DOHH2 (cell line): Measurements from ENCODE around the gene VTA1.
"Not testable (repeated sequence)": the region's sequence is repeated elsewhere in the genome, so short reads cannot be mapped to it uniquely, and the experiment has no call there.

Experiments used
- H3F3A ChIP-seq: fragments of 200-600 bp; sonication (generic), shearing (Covaris generic); 2 replicates; pipeline ENCODE4 v1.6.0; 2016; ENCODE audit warnings: antibody characterized with exemption, mild to moderate bottlenecking; ENCODE audit not compliant: control insufficient read depth, insufficient read depth
- H3K27ac ChIP-seq: fragments of 200-600 bp; sonication (generic); 2 replicates; pipeline ENCODE4 v1.5.1; 2014; ENCODE audit warnings: low read depth, mild to moderate bottlenecking, low read length, moderate library complexity
- H3K27me3 ChIP-seq: fragments of 200-600 bp; sonication (generic); 2 replicates; pipeline ENCODE4 v1.6.1; 2014; ENCODE audit warnings: mild to moderate bottlenecking, low read length, mixed read lengths; ENCODE audit not compliant: control insufficient read depth
- H3K36me3 ChIP-seq: fragments of 200-600 bp; sonication (generic); 2 replicates; pipeline ENCODE4 v1.6.1; 2014; ENCODE audit warnings: mild to moderate bottlenecking, low read length, moderate library complexity, mixed read lengths; ENCODE audit not compliant: control insufficient read depth
- H3K4me1 ChIP-seq: fragments of 200-600 bp; sonication (generic); 2 replicates; pipeline ENCODE4 v1.6.1; 2014; ENCODE audit warnings: mild to moderate bottlenecking, low read length, mixed read lengths; ENCODE audit not compliant: control insufficient read depth
- H3K4me2 ChIP-seq: fragments of 200-600 bp; sonication (generic); 2 replicates; pipeline ENCODE4 v1.6.0; 2014; ENCODE audit warnings: mild to moderate bottlenecking, low read length, moderate library complexity
- H3K4me3 ChIP-seq: fragments of 200-600 bp; sonication (generic); 2 replicates; pipeline ENCODE4 v1.5.1; 2014; ENCODE audit warnings: mild to moderate bottlenecking, low read length, mixed read lengths
- H3K79me2 ChIP-seq: fragments of 200-600 bp; sonication (generic); 2 replicates; pipeline ENCODE4 v1.6.1; 2014; ENCODE audit warnings: mild to moderate bottlenecking, low read length, mixed read lengths; ENCODE audit not compliant: control insufficient read depth
- H3K9me2 ChIP-seq: fragments of 200-600 bp; sonication (generic); replicated peaks from 2 replicates; pipeline ENCODE4 v1.6.1; 2014; ENCODE audit warnings: mild to moderate bottlenecking, low read length, mixed read lengths; ENCODE audit not compliant: control insufficient read depth
- H3K9me3 ChIP-seq: fragments of 200-600 bp; sonication (generic); 2 replicates; pipeline ENCODE4 v1.6.1; 2014; ENCODE audit warnings: antibody characterized with exemption, low read length, mixed read lengths; ENCODE audit not compliant: control insufficient read depth, insufficient read depth
- H4K20me1 ChIP-seq: fragments of 200-600 bp; sonication (generic); 2 replicates; pipeline ENCODE4 v1.6.0; 2014; ENCODE audit warnings: low read depth, mild to moderate bottlenecking, antibody characterized with exemption, low read length, moderate library complexity; ENCODE audit not compliant: control insufficient read depth, insufficient read depth
- EZH2phosphoT487 ChIP-seq: fragments of 200-600 bp; sonication (generic); IDR thresholded peaks from 2 replicates; pipeline ENCODE4 v1.6.1; 2017; ENCODE audit warnings: borderline replicate concordance, mild to moderate bottlenecking, antibody characterized with exemption, low read length, moderate library complexity, mixed read lengths
- TF ChIP-seq, protein P1 (sequence below): fragments of 200-600 bp; sonication (generic); IDR thresholded peaks from one replicate; pipeline ENCODE4 v1.5.1; 2014; ENCODE audit warnings: antibody characterized with exemption, mild to moderate bottlenecking, low read depth, low read length; ENCODE audit not compliant: poor library complexity, severe bottlenecking

The VTA1 gene

DNA sequence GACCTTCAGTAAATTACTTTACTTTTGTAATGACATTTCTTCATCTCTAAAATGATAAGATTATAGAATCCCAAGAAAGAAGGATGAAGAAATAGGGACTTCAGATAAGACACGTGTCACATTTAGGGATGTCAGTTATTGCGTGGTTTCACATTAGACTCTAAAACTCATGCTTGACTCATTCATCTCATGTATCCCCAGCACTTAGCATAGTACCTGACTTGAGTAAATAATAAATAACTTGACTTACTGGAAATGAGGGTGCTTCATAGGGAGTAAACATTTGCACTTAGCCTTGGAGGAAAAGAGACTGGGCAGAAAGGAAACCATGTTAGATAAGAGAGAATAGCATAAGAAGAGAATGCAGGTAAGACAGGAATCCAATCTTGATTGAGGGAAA is 37.2 kb downstream of the VTA1 start:
- Histone ChIP-seq H3K4me1 (no peaks in the 10 kb centered on the region), H3K36me3 (peaks cover 6% of the 10 kb centered on the region; the same call in 1 of the 2 replicates)

DNA sequence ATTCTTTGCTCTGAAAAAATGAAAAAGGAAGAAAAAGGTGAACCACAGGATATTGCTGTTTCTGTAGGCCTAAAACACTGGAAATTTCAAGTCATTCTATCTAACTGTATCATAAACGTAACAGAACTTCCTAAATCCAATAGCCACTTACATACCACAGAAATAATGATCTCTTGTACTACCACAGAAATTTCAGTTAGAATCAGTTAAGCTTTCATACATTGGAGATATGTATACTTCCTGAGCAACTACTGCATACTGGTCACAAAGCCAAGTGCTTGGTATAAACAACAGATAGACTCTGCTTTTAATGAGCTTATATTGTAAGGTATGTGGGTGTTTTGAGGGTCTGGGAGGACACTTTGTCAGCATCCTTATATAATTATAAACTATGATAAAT is 38.6 kb downstream of the VTA1 start:
- Histone ChIP-seq H3K9me3 (no peaks in the 10 kb centered on the region), H3K27ac (no peak overlapping the region), H3K4me1 (no peaks in the 10 kb centered on the region), H3K27me3 (no peaks in the 10 kb centered on the region), H3K79me2 (no peaks in the 10 kb centered on the region), H3F3A (no peaks in the 10 kb centered on the region), H4K20me1 (no peaks in the 10 kb centered on the region), H3K9me2 (no peaks in the 10 kb centered on the region), H3K4me3 (no peak overlapping the region), H3K4me2 (no peak overlapping the region), H3K36me3 (peaks cover 11% of the 10 kb centered on the region)
- TF ChIP-seq EZH2phosphoT487, result no peak
- TF ChIP-seq, protein P1, sequence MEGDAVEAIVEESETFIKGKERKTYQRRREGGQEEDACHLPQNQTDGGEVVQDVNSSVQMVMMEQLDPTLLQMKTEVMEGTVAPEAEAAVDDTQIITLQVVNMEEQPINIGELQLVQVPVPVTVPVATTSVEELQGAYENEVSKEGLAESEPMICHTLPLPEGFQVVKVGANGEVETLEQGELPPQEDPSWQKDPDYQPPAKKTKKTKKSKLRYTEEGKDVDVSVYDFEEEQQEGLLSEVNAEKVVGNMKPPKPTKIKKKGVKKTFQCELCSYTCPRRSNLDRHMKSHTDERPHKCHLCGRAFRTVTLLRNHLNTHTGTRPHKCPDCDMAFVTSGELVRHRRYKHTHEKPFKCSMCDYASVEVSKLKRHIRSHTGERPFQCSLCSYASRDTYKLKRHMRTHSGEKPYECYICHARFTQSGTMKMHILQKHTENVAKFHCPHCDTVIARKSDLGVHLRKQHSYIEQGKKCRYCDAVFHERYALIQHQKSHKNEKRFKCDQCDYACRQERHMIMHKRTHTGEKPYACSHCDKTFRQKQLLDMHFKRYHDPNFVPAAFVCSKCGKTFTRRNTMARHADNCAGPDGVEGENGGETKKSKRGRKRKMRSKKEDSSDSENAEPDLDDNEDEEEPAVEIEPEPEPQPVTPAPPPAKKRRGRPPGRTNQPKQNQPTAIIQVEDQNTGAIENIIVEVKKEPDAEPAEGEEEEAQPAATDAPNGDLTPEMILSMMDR, result no peak

More for the DNA sequence above, 37.2 kb downstream of the VTA1 start:
- no peaks in the 10 kb centered on the region for H3F3A ChIP-seq
- TF ChIP-seq, protein P1, result no peak
- no peak for TF ChIP-seq EZH2phosphoT487
- no peak overlapping the region for H3K4me2 ChIP-seq
- H3K27ac ChIP-seq, result no peak overlapping the region
- H3K9me3 ChIP-seq, result no peaks in the 10 kb centered on the region
- no peak overlapping the region for H3K4me3 ChIP-seq
- no peaks in the 10 kb centered on the region for H3K27me3 ChIP-seq
- H4K20me1 ChIP-seq, result no peaks in the 10 kb centered on the region
- H3K9me2 ChIP-seq, result no peaks in the 10 kb centered on the region
- H3K79me2 ChIP-seq, result no peaks in the 10 kb centered on the region

DNA sequence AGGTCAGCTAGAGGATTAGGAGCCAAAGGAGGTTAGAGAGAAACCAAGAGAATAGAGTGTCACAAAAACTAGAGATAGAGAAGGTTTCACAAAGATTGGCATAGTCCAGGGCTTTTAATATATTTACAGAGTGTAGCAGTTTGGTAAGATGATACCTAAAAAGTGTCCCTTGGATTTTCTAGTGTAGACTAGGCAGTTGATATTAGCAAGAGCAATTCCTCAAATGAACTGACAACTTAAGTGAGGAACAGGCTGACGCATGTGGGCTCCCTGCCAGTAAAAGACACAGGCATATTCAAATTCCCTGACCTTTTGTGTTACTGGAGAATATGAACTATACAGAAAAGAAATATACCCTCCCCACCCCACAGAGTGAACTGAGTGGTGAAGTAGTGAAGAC is 40.1 kb downstream of the VTA1 start:
- Histone ChIP-seq H3K9me2 (no peaks in the 10 kb centered on the region), H4K20me1 (no peaks in the 10 kb centered on the region), H3K9me3 (no peaks in the 10 kb centered on the region), H3K36me3 (peaks cover 10% of the 10 kb centered on the region), H3F3A (no peaks in the 10 kb centered on the region), H3K4me3 (no peak overlapping the region), H3K27me3 (no peaks in the 10 kb centered on the region), H3K4me2 (no peak overlapping the region), H3K79me2 (no peaks in the 10 kb centered on the region), H3K27ac (no peak overlapping the region), H3K4me1 (no peaks in the 10 kb centered on the region)
- no peak for TF ChIP-seq EZH2phosphoT487
- TF ChIP-seq, protein P1, result no peak

DNA sequence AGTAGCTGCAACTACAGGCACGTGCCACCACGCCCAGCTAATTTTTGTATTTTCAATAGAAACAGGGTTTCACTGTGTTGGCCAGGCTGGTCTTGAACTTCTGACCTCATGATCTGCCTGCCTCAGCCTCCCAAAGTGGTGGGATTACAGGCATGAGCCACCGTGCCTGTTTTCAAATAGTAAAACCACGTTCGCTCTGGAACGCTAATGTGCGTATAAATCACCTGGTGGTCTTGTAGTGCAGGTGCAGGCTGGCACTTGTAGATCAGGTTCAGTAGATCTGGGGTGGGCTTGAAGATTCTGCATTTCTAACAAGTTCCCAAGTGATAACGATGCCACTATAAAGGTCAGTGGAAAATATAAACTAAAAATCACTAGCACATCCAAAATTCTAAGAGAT is 41.3 kb downstream of the VTA1 start:
- H3K4me2 ChIP-seq, H3K79me2 ChIP-seq, H3K9me2 ChIP-seq, H3K4me1 ChIP-seq, H3F3A ChIP-seq, H4K20me1 ChIP-seq, H3K4me3 ChIP-seq, H3K9me3 ChIP-seq, H3K27me3 ChIP-seq, H3K36me3 ChIP-seq, H3K27ac ChIP-seq: not testable (repeated sequence)
